ENCODE measurements around the gene APBA2. TPM values are rescaled to one million over a fixed set of nuclear protein-coding genes. Genes with fewer than 3 reads are reported as not detected.

The APBA2 gene
- total and polyA plus RNA-seq, 2 of the 13 experiments (the other 11 are each of a cell fraction or from before 2014, with no cell fraction given): 0.62 to 2.3 TPM

GRCh38 chr15:29053661-29054131 is 167.9 kb downstream of the APBA2 start (continued):
- no peak for TF ChIP-seq ZNF547 (CRISPR knock-in tag; IDR thresholded peaks at IDR 0.05)

DNA sequence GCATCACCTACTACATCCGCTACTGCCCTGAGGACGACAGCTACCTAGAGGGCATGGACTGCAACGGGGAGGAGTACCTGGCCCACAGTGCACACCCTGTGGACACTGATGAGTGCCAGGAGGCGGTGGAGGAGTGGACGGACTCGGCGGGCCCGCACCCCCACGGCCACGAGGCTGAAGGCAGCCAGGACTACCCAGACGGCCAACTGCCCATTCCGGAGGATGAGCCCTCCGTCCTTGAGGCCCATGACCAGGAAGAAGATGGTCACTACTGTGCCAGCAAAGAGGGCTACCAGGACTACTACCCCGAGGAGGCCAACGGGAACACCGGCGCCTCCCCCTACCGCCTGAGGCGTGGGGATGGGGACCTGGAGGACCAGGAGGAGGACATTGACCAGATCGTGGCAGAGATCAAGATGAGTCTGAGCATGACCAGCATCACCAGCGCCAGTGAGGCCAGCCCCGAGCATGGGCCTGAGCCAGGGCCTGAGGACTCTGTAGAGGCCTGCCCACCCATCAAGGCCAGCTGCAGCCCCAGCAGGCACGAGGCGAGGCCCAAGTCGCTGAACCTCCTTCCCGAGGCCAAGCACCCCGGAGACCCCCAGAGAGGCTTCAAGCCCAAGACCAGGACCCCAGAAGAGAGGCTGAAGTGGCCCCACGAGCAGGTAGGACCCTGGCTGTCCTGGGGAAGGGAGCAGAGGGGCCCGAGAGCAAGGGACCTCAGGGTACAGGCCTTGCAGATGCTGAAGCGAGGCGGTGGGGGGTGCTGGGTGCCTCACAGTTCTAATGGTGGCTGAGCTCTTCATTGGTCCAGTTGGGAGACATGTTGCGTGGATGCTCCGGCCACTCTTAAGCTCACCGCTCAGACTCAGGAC is 168.6 kb downstream of the APBA2 start:
- no peak for DNase-seq (ENCODE audit: low spot score)
- no peak for ATAC-seq
- Histone ChIP-seq H3K27ac (ENCODE audit: extremely low read length, insufficient read depth, low read length) (no peak overlapping the region), H4K20me1 (ENCODE audit: insufficient read depth, low read length) (no peaks in the 10 kb centered on the region), H3K4me2 (ENCODE audit: low read depth, low read length) (no peak overlapping the region), H3K4me3 (replicated peaks in 1 of 3; ENCODE audit: insufficient read depth in 1 of 3, low read depth in 2 of 3, low read length in 3 of 3) (no peak overlapping the region), H2AFZ (ENCODE audit: low read length) (no peak overlapping the region), H3K9ac (ENCODE audit: insufficient read depth, low read depth, low read length) (no peak overlapping the region), H3K36me3 (replicated peaks in 1 of 2; ENCODE audit: control insufficient read depth in 1 of 2, insufficient read depth in 2 of 2, low read length in 2 of 2) (no peaks in the 10 kb centered on the region), H3K27me3 (ENCODE audit: control insufficient read depth in 1 of 2, insufficient read depth in 2 of 2, low read length in 2 of 2) (no peaks in the 10 kb centered on the region), H3K4me1 (ENCODE audit: insufficient read depth, low read length) (no peaks in the 10 kb centered on the region), H3K79me2 (ENCODE audit: insufficient read depth, low read length) (no peaks in the 10 kb centered on the region), H3K9me3 (ENCODE audit: low read length) (no peaks in the 10 kb centered on the region)
- WGBS (ENCODE audit: low lambda C conversion rate): 72% methylated on average over 12 of the region's 34 CpGs
- ChIA-PET POLR2A (no interaction called here), CTCF (ENCODE audit: low intra/inter-chr PET ratio, low total read pairs) (no interaction called here)
- TF ChIP-seq ZBTB1 (CRISPR knock-in tag; IDR thresholded peaks at IDR 0.05; ENCODE audit: borderline replicate concordance) (no peak), ZNF136 (CRISPR knock-in tag; IDR thresholded peaks at IDR 0.05; ENCODE audit: low read depth) (no peak), ZNF281 (CRISPR knock-in tag; IDR thresholded peaks at IDR 0.05; ENCODE audit: borderline replicate concordance) (no peak)
- intact Hi-C loops (cut with micrococcal nuclease; ENCODE audit: unreplicated experiment) (no loop called here), in situ Hi-C loops (cut with HindIII; ENCODE audit: extremely low pct_ligation_motif_present, low pct_unique_long_range_greater_than_20kb) (no loop called here)
- no peak for FAIRE-seq
- no TSS peak for BruUV-seq (replicated peaks)

Measured in HepG2 (cell line).